Ovary (tissue), 3 donors: ENCODE results near the gene FAM161A.
"Not testable (repeated sequence)": the region's sequence is repeated elsewhere in the genome, so short reads cannot be mapped to it uniquely, and the experiment has no call there.

Experiments
- CTCF ChIP-seq, 3 donors: fragments of 450-650 bp in 2 of 3; fragments of 200-600 bp in 1 of 3; IDR thresholded peaks; one replicate each; pipeline versions ENCODE4 v1.5.1 to v1.8.0; 2016 to 2022; ENCODE audit warnings: antibody characterized with exemption in 3 of 3, mild to moderate bottlenecking in 1 of 3
- EP300 ChIP-seq: sonication (generic); formaldehyde crosslinking; IDR thresholded peaks from one replicate; pipeline ENCODE4 v1.6.1; 2017; ENCODE audit warnings: antibody characterized with exemption
- donor health status: DM: no; HTN: no; CAD: no.

GRCh38 chr2:61813314-61813713, 40.5 kb downstream of the FAM161A start:
- not testable (repeated sequence) for TF ChIP-seq CTCF (IDR thresholded peaks at IDR 0.05); EP300
